Stomach (tissue), 4 donors: ENCODE data around the gene ULK1.

Source experiments
- POLR2A ChIP-seq, 4 donors: fragments of 450-650 bp; IDR thresholded peaks; one replicate each; pipeline ENCODE4 v1.6.1; 2016; ENCODE audit warnings: antibody characterized with exemption in 4 of 4, control low read depth in 2 of 4, mild to moderate bottlenecking in 1 of 4, moderate library complexity in 1 of 4
- TF ChIP-seq, protein P1 (sequence below), 7 experiments: fragments of 450-650 bp in 4 of 7; fragments of 200-600 bp in 3 of 7; sonication (generic) in 3 of 7; IDR thresholded peaks; one replicate each; pipeline ENCODE4 v1.5.1; 2016 to 2019; ENCODE audit warnings: antibody characterized with exemption in 7 of 7, control low read depth in 2 of 7, mild to moderate bottlenecking in 1 of 7

DNA sequence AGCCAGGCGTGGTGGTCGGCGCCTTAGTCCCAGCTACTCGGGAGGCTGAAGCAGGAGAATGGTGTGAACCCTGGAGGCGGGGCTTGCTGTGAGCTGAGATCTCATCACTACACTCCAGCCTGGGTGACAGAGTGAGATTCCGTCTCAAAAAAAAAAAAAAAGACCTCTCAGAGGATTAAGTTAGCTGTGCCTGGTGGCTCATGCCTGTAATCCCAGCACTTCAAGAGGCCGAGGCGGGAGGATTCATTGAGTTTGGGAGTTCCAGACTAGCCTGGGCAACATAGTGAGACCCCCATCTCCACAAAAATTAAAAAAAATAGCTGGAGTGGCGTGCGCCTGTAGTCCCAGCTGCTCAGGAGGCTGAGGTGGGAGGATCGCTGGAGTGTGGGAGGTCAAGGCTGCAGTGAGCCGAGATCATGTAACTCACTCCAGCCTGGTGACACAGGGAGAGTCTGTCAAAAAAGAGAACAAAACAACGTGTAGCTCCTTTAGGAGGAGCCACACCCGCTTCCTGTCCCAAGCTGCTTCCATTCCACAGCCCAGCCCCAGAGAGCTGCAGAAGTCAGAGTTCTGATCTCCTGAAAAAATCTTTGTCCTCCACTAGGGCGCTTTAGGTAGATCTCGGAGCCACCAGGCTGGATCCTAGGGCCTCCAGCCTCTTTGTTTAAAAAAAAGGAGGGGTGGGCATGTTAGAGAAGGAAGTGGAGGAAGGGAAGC, 11.5 kb upstream of the ULK1 start:
- TF ChIP-seq, protein P1, sequence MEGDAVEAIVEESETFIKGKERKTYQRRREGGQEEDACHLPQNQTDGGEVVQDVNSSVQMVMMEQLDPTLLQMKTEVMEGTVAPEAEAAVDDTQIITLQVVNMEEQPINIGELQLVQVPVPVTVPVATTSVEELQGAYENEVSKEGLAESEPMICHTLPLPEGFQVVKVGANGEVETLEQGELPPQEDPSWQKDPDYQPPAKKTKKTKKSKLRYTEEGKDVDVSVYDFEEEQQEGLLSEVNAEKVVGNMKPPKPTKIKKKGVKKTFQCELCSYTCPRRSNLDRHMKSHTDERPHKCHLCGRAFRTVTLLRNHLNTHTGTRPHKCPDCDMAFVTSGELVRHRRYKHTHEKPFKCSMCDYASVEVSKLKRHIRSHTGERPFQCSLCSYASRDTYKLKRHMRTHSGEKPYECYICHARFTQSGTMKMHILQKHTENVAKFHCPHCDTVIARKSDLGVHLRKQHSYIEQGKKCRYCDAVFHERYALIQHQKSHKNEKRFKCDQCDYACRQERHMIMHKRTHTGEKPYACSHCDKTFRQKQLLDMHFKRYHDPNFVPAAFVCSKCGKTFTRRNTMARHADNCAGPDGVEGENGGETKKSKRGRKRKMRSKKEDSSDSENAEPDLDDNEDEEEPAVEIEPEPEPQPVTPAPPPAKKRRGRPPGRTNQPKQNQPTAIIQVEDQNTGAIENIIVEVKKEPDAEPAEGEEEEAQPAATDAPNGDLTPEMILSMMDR (IDR thresholded peaks at IDR 0.05): no peak
- no peak for TF ChIP-seq POLR2A (IDR thresholded peaks at IDR 0.05)
